HepG2 (cell line): Measurements from ENCODE around the gene RHOBTB1. TPM values are rescaled to one million over a fixed set of nuclear protein-coding genes. Genes with fewer than 3 reads are reported as not detected.
A peak's percentile ranks its signal among the peaks of the same experiment; 100 is the strongest.

Experiments
- CAMTA2 ChIP-seq: sonication (generic); formaldehyde crosslinking; IDR thresholded peaks from 2 replicates; pipeline ENCODE4 v1.4.0; 2020; ENCODE audit warnings: mild to moderate bottlenecking, missing genetic modification reagents, borderline replicate concordance
- CBX1 ChIP-seq: IDR thresholded peaks from one replicate; pipeline ENCODE4 v1.6.1; 2016; ENCODE audit warnings: antibody characterized with exemption, low read depth
- DRAP1 ChIP-seq: IDR thresholded peaks from 2 replicates; pipeline ENCODE4 v1.6.1; 2016; ENCODE audit warnings: missing genetic modification reagents, missing compliant biosample characterization
- E2F1 ChIP-seq: sonication (generic); formaldehyde crosslinking; IDR thresholded peaks from 2 replicates; pipeline ENCODE4 v1.5.0; 2020; ENCODE audit warnings: missing genetic modification reagents
- FOXO4 ChIP-seq: sonication (generic); formaldehyde crosslinking; conservative IDR thresholded peaks from 2 replicates; pipeline ENCODE4 v1.8.1; 2023; ENCODE audit warnings: missing genetic modification reagents
- GLMP ChIP-seq: sonication (generic); formaldehyde crosslinking; IDR thresholded peaks from 2 replicates; pipeline ENCODE4 v1.9.0; 2021; ENCODE audit warnings: missing genetic modification reagents, mild to moderate bottlenecking, borderline replicate concordance
- HNRNPK ChIP-seq: fragments of 200-400 bp; formaldehyde crosslinking; IDR thresholded peaks from 2 replicates; pipeline ENCODE4 v1.6.1; 2018; ENCODE audit warnings: low read length, low read depth, moderate library complexity, mild to moderate bottlenecking; ENCODE audit not compliant: poor library complexity, severe bottlenecking
- KDM6A ChIP-seq: IDR thresholded peaks from 2 replicates; pipeline ENCODE4 v1.6.1; 2016; ENCODE audit warnings: low read depth
- NAIF1 ChIP-seq: sonication (generic); formaldehyde crosslinking; IDR thresholded peaks from 2 replicates; pipeline ENCODE4 v1.5.0; 2020; ENCODE audit warnings: mild to moderate bottlenecking, missing genetic modification reagents, borderline replicate concordance
- NCOR1 ChIP-seq: fragments of 200-600 bp; sonication (generic); IDR thresholded peaks from 2 replicates; pipeline ENCODE4 v1.7.0; 2017; ENCODE audit warnings: antibody characterized with exemption, low read length, borderline replicate concordance
- REXO4 ChIP-seq: sonication (generic); formaldehyde crosslinking; IDR thresholded peaks from 2 replicates; pipeline ENCODE4 v1.8.0; 2022; ENCODE audit warnings: missing genetic modification reagents, mild to moderate bottlenecking, borderline replicate concordance
- ZBTB2 ChIP-seq: sonication (generic); formaldehyde crosslinking; IDR thresholded peaks from 2 replicates; pipeline ENCODE4 v1.8.0; 2022; ENCODE audit warnings: low read depth, missing genetic modification reagents
- ZBTB20 ChIP-seq: sonication (generic); formaldehyde crosslinking; IDR thresholded peaks from 2 replicates; pipeline ENCODE4 v1.8.1; 2023; ENCODE audit warnings: missing genetic modification reagents, low read depth, mild to moderate bottlenecking, borderline replicate concordance
- ZBTB3 ChIP-seq: sonication (generic); formaldehyde crosslinking; IDR thresholded peaks from 2 replicates; pipeline ENCODE4 v1.4.0; 2020; ENCODE audit warnings: low read depth, mild to moderate bottlenecking, moderate library complexity, missing genetic modification reagents, borderline replicate concordance
- ZFP62 ChIP-seq: sonication (generic); formaldehyde crosslinking; IDR thresholded peaks from 2 replicates; pipeline ENCODE4 v1.4.0; 2020; ENCODE audit warnings: missing genetic modification reagents
- ZNF275 ChIP-seq: sonication (generic); formaldehyde crosslinking; IDR thresholded peaks from 2 replicates; pipeline ENCODE4 v1.8.0; 2022; ENCODE audit warnings: missing genetic modification reagents, mild to moderate bottlenecking, inconsistent platforms, borderline replicate concordance
- ZNF468 ChIP-seq: sonication (generic); formaldehyde crosslinking; IDR thresholded peaks from 2 replicates; pipeline ENCODE4 v1.8.0; 2022; ENCODE audit warnings: mild to moderate bottlenecking, moderate library complexity, missing genetic modification reagents
- ZNF557 ChIP-seq: sonication (generic); formaldehyde crosslinking; IDR thresholded peaks from 2 replicates; pipeline ENCODE4 v1.4.0; 2020; ENCODE audit warnings: missing genetic modification reagents
- ZNF704 ChIP-seq: sonication (generic); formaldehyde crosslinking; IDR thresholded peaks from 2 replicates; pipeline ENCODE4 v1.8.1; 2023; ENCODE audit warnings: mild to moderate bottlenecking, inconsistent platforms, moderate library complexity, missing genetic modification reagents, borderline replicate concordance
- ZNF891 ChIP-seq: sonication (generic); formaldehyde crosslinking; IDR thresholded peaks from 2 replicates; pipeline ENCODE4 v1.5.0; 2020; ENCODE audit warnings: mild to moderate bottlenecking, missing genetic modification reagents
- polyA plus RNA-seq, 8 experiments: library from polyadenylated mRNA; depleted of rRNA in 3 of 8; stranded (reverse) in 7 of 8; unstranded in 1 of 8; fragments of >200 nt; fragmentation: Illumina TruSeq in 4 of 8; extraction: Trizol in 4 of 8; gene quantifications; 2 replicates each; pipeline versions ENCODE4 v1.2.1 to v1.2.3, GENCODE V29; 2011 to 2016; ENCODE audit warnings: low read depth in 4 of 8, missing spikeins in 1 of 8, mixed read lengths in 1 of 8; ENCODE audit not compliant: insufficient read depth in 1 of 8
- total RNA-seq, 5 experiments: library from RNA; depleted of rRNA; stranded (reverse); fragments of >200 nt; fragmentation: Illumina TruSeq; extraction: Trizol; gene quantifications; 2 replicates each; pipeline ENCODE4 v1.2.3, GENCODE V29; 2016; ENCODE audit warnings: low read depth in 1 of 5

RHOBTB1 gene
- total and polyA plus RNA-seq, 2 of the 13 experiments (the other 11 are each of a cell fraction or from before 2014, with no cell fraction given), result 18.8 to 59.5 TPM

GRCh38 chr10:60955957-60956425 lies 12.0 kb upstream of the RHOBTB1 start (continued):
- TF ChIP-seq ZNF275 (CRISPR knock-in tag), result no peak
- no peak for TF ChIP-seq FOXO4
- TF ChIP-seq ZBTB2 (CRISPR knock-in tag), result no peak
- no peak for TF ChIP-seq CAMTA2 (CRISPR knock-in tag)
- no peak for TF ChIP-seq NAIF1 (CRISPR knock-in tag)
- no peak for TF ChIP-seq DRAP1
- no peak for TF ChIP-seq NCOR1
- TF ChIP-seq ZNF704 (CRISPR knock-in tag), result no peak
- TF ChIP-seq GLMP (CRISPR knock-in tag), result no peak
- TF ChIP-seq ZNF891 (CRISPR knock-in tag), result no peak
- no peak for TF ChIP-seq KDM6A (CRISPR knock-in tag)
- peak; percentile 67; the same call in 1 of the 2 replicates for TF ChIP-seq ZBTB20 (CRISPR knock-in tag)
- no peak for TF ChIP-seq ZNF557
- no peak for TF ChIP-seq REXO4 (CRISPR knock-in tag)
- TF ChIP-seq CBX1, result no peak
- no peak for TF ChIP-seq ZFP62 (CRISPR knock-in tag)
- no peak for TF ChIP-seq ZBTB3 (CRISPR knock-in tag)
- TF ChIP-seq ZNF468 (CRISPR knock-in tag), result no peak
- no peak for TF ChIP-seq E2F1 (CRISPR knock-in tag)
- TF ChIP-seq HNRNPK, result no peak
